BJ (cell line): ENCODE results near the gene GAD1. TPM values are rescaled to one million over a fixed set of nuclear protein-coding genes. Genes with fewer than 3 reads are reported as not detected.

Source experiments
- CTCF ChIA-PET: fragments of 350-600 bp; formaldehyde crosslinking; extraction: SDS; loops from one replicate; lab custom pipeline; 2021; ENCODE audit warnings: antibody characterized with exemption, inconsistent platforms; lab: Yijun Ruan, JAX
- POLR2A ChIA-PET: fragments of 300-600 bp; sonication (Branson Sonifier 250); formaldehyde crosslinking; extraction: SDS; loops from one replicate; lab custom pipeline; 2021; ENCODE audit warnings: antibody characterized with exemption; lab: Charles Lee
- DNase-seq: peaks from one replicate; pipeline ENCODE4 v3.0.0-alpha.2; 2011; ENCODE audit warnings: low read depth
- H3K27me3 ChIP-seq: 2 replicates; pipeline ENCODE4 v1.6.0; 2011; ENCODE audit warnings: low read length; ENCODE audit not compliant: control insufficient read depth, insufficient read depth
- H3K36me3 ChIP-seq: 2 replicates; pipeline ENCODE4 v1.5.1; 2011; ENCODE audit warnings: low read length; ENCODE audit not compliant: control insufficient read depth, insufficient read depth
- H3K4me3 ChIP-seq: 2 replicates; pipeline ENCODE4 v1.5.1; 2011; ENCODE audit warnings: low read depth, mild to moderate bottlenecking, control low read depth, low read length
- CTCF ChIP-seq: IDR thresholded peaks from 2 replicates; pipeline ENCODE4 v1.5.1; 2011; ENCODE audit warnings: low read depth, mild to moderate bottlenecking, control low read depth, inconsistent platforms, low read length, moderate library complexity; ENCODE audit not compliant: insufficient read depth
- polyA plus RNA-seq: library from polyadenylated mRNA; depleted of rRNA; stranded (reverse); fragments of >200 nt; gene quantifications from 2 replicates; pipeline ENCODE4 v1.2.3, GENCODE V29; 2011

Gene GAD1
- polyA plus RNA-seq, 1 experiment: 0.63 TPM

GRCh38 chr2:170881840-170882239 is 65.2 kb downstream of the GAD1 start:
- TF ChIP-seq CTCF: no peak
- Histone ChIP-seq H3K27me3 (peaks cover 5% of the 10 kb centered on the region), H3K36me3 (no peaks in the 10 kb centered on the region), H3K4me3 (no peak overlapping the region)
- DNase-seq: no peak
- POLR2A ChIA-PET: no interaction called here
- CTCF ChIA-PET: interaction anchor here (6.7 kb wide), 1 partner anchor 9 kb away, joined by 40 read pairs; no protein-coding TSS in a partner anchor

- ChIA-PET POLR2A (no interaction called here), CTCF (interaction anchor here (6.7 kb wide), 1 partner anchor 10 kb away, joined by 40 read pairs; no protein-coding TSS in a partner anchor)
- Histone ChIP-seq H3K4me3 (no peak overlapping the region), H3K36me3 (no peaks in the 10 kb centered on the region), H3K27me3 (peaks cover 5% of the 10 kb centered on the region)
- no peak for DNase-seq
- no peak for TF ChIP-seq CTCF
Measured at GRCh38 chr2:170882758-170883157, 66.1 kb downstream of the GAD1 start.

GRCh38 chr2:170883683-170884082 is 67.0 kb downstream of the GAD1 start:
- POLR2A ChIA-PET: no interaction called here
- Histone ChIP-seq H3K36me3 (no peaks in the 10 kb centered on the region), H3K4me3 (no peak overlapping the region), H3K27me3 (peaks cover 5% of the 10 kb centered on the region)
- DNase-seq: no peak
- TF ChIP-seq CTCF: no peak
- CTCF ChIA-PET: interaction anchor here (3.6 to 6.7 kb wide), 2 partner anchors 11 to 12 kb away, joined by 13 to 40 read pairs; no protein-coding TSS in a partner anchor

- POLR2A ChIA-PET: interaction anchor here (0.6 kb wide), 1 partner anchor 12 kb away, joined by 4 read pairs; no protein-coding TSS in a partner anchor
- CTCF ChIA-PET: interaction anchor here (0.6 to 6.7 kb wide), 6 partner anchors 9 to 927 kb away, joined by 3 to 40 read pairs (median 8); partner anchors contain the start of gene GORASP2
- Histone ChIP-seq H3K36me3 (no peaks in the 10 kb centered on the region), H3K27me3 (peaks cover 3% of the 10 kb centered on the region), H3K4me3 (no peak overlapping the region)
- DNase-seq: no peak
- 0 out of 2 replicates have a peak, but pooled peaks have one; percentile 20 for TF ChIP-seq CTCF
Measured at GRCh38 chr2:170885130-170885791, 68.6 kb downstream of the GAD1 start.

GRCh38 chr2:170886386-170886785 is 69.7 kb downstream of the GAD1 start:
- no peak for TF ChIP-seq CTCF
- POLR2A ChIA-PET: no interaction called here

More at GRCh38 chr2:170886386-170886785, 69.7 kb downstream of the GAD1 start:
- Histone ChIP-seq H3K4me3 (no peak overlapping the region), H3K27me3 (peaks cover 3% of the 10 kb centered on the region), H3K36me3 (no peaks in the 10 kb centered on the region)
- CTCF ChIA-PET: interaction anchor here (1.5 to 6.7 kb wide), 5 partner anchors 9 to 43 kb away, joined by 3 to 40 read pairs (median 13); partner anchors contain the start of gene GORASP2
- peak; percentile 34 for DNase-seq
